Measurements from ENCODE around the gene RIC8A. TPM values are rescaled to one million over a fixed set of nuclear protein-coding genes. Genes with fewer than 3 reads are reported as not detected.

RIC8A gene
- total RNA-seq, 4 donors from 2014 or later = 76.8 to 137 (median 123) TPM

- Histone ChIP-seq H3K4me1 (no peaks in the 10 kb centered on the region), H3K27me3 (peaks cover 0 to 2% (median 0%) of the 10 kb centered on the region in 4 donors), H3K27ac (replicated peaks in 1 of 4) (no peak overlapping the region), H3K9me3 (no peaks in the 10 kb centered on the region), H3K4me3 (no peak overlapping the region), H3K36me3 (peaks cover 22 to 33% (median 32%) of the 10 kb centered on the region in 4 donors)
- DNase-seq (ENCODE audit: extremely low spot score) = no peak
- TF ChIP-seq POLR2A (IDR thresholded peaks at IDR 0.05; ENCODE audit: low read depth) = no peak
- no peak for TF ChIP-seq EP300 (IDR thresholded peaks at IDR 0.05)
- no peak for TF ChIP-seq POLR2AphosphoS5 (IDR thresholded peaks at IDR 0.05)
- TF ChIP-seq CTCF (IDR thresholded peaks at IDR 0.05) = no peak
- WGBS = 90% methylated on average over 2 of the region's 2 CpGs
- intact Hi-C loops (cut with DNase I) = no loop called here
Measured at GRCh38 chr11:255816-256215, 48.3 kb downstream of the RIC8A start.

- intact Hi-C loops (cut with DNase I) = no loop called here
- no peak for DNase-seq (ENCODE audit: extremely low spot score)
- Histone ChIP-seq H3K36me3 (peaks cover 15 to 19% (median 18%) of the 10 kb centered on the region in 4 donors), H3K4me3 (no peak overlapping the region), H3K27ac (replicated peaks in 1 of 4) (no peak overlapping the region), H3K9me3 (no peaks in the 10 kb centered on the region), H3K27me3 (peaks cover 0 to 2% (median 0%) of the 10 kb centered on the region in 4 donors), H3K4me1 (no peaks in the 10 kb centered on the region)
- 81% methylated on average over 9 of the region's 14 CpGs for WGBS
- TF ChIP-seq POLR2AphosphoS5 (IDR thresholded peaks at IDR 0.05) (no peak), CTCF (IDR thresholded peaks at IDR 0.05) (no peak), POLR2A (IDR thresholded peaks at IDR 0.05; ENCODE audit: low read depth) (no peak), EP300 (IDR thresholded peaks at IDR 0.05) (no peak)
Measured at GRCh38 chr11:256952-257737, 49.6 kb downstream of the RIC8A start.

- intact Hi-C loops (cut with DNase I) = no loop called here
- Histone ChIP-seq H3K36me3 (peaks cover 8 to 12% (median 11%) of the 10 kb centered on the region in 4 donors), H3K27me3 (peaks cover 0 to 2% (median 0%) of the 10 kb centered on the region in 4 donors), H3K4me1 (no peaks in the 10 kb centered on the region), H3K4me3 (no peak overlapping the region), H3K27ac (replicated peaks in 1 of 4) (no peak overlapping the region), H3K9me3 (no peaks in the 10 kb centered on the region)
- WGBS = 82% methylated on average over 12 of the region's 15 CpGs
- DNase-seq (ENCODE audit: extremely low spot score) = no peak
- TF ChIP-seq POLR2AphosphoS5 (IDR thresholded peaks at IDR 0.05) = no peak
- no peak for TF ChIP-seq CTCF (IDR thresholded peaks at IDR 0.05)
- no peak for TF ChIP-seq EP300 (IDR thresholded peaks at IDR 0.05)
- no peak for TF ChIP-seq POLR2A (IDR thresholded peaks at IDR 0.05; ENCODE audit: low read depth)
Measured at GRCh38 chr11:257766-258493, 50.4 kb downstream of the RIC8A start.

GRCh38 chr11:259413-259812, 51.9 kb downstream of the RIC8A start:
- Histone ChIP-seq H3K4me3 (no peak overlapping the region), H3K9me3 (no peaks in the 10 kb centered on the region), H3K27me3 (peaks cover 0 to 2% (median 0%) of the 10 kb centered on the region in 4 donors), H3K36me3 (no peaks in the 10 kb centered on the region), H3K4me1 (no peaks in the 10 kb centered on the region), H3K27ac (replicated peaks in 1 of 4) (no peak overlapping the region)
- intact Hi-C loops (cut with DNase I) = no loop called here
- WGBS = 73% methylated on average over 10 of the region's 10 CpGs
- DNase-seq (ENCODE audit: extremely low spot score) = no peak
- TF ChIP-seq POLR2A (IDR thresholded peaks at IDR 0.05; ENCODE audit: low read depth) (no peak), EP300 (IDR thresholded peaks at IDR 0.05) (no peak), POLR2AphosphoS5 (IDR thresholded peaks at IDR 0.05) (no peak), CTCF (IDR thresholded peaks at IDR 0.05) (no peak)
